Prostate gland (tissue), 2 donors: ENCODE data around the gene ERG28. TPM values are rescaled to one million over a fixed set of nuclear protein-coding genes. Genes with fewer than 3 reads are reported as not detected.

ENCODE experiments used
- DNase-seq: peaks from one replicate; pipeline ENCODE4 v3.0.0-alpha.2; 2019; ENCODE audit warnings: low spot score
- H3K27ac ChIP-seq, 2 donors: fragments of 200-600 bp; sonication (generic); 2 replicates each; pipeline ENCODE4 v1.5.1; 2017 to 2019
- H3K27me3 ChIP-seq: fragments of 200-600 bp; sonication (generic); replicated peaks from 2 replicates; pipeline ENCODE4 v1.5.1; 2019; ENCODE audit not compliant: insufficient read depth
- H3K36me3 ChIP-seq, 2 donors: fragments of 200-600 bp; sonication (generic); 1 replicate in 1 of 2; 2 replicates in 1 of 2; pipeline versions ENCODE4 v1.5.1 to v1.8.1; 2017 to 2019
- H3K4me1 ChIP-seq: fragments of 200-600 bp; sonication (generic); replicated peaks from 2 replicates; pipeline ENCODE4 v1.5.1; 2019
- H3K4me3 ChIP-seq, 2 donors: fragments of 200-600 bp; sonication (generic); 2 replicates each; pipeline ENCODE4 v1.5.1; 2017 to 2019
- H3K9me3 ChIP-seq: fragments of 200-600 bp; sonication (generic); 2 replicates; pipeline ENCODE4 v1.5.1; 2017
- CTCF ChIP-seq, 4 experiments: fragments of 200-600 bp in 2 of 4; fragments of 450-650 bp in 2 of 4; sonication (generic) in 2 of 4; IDR thresholded peaks; 1 replicate in 3 of 4; 2 replicates in 1 of 4; pipeline ENCODE4 v1.5.1; 2016 to 2019; ENCODE audit warnings: antibody characterized with exemption in 4 of 4, mild to moderate bottlenecking in 2 of 4, moderate library complexity in 2 of 4
- POLR2A ChIP-seq: fragments of 450-650 bp; IDR thresholded peaks from one replicate; pipeline ENCODE4 v1.6.1; 2016; ENCODE audit warnings: antibody characterized with exemption, mild to moderate bottlenecking
- POLR2AphosphoS5 ChIP-seq: sonication (generic); formaldehyde crosslinking; IDR thresholded peaks from one replicate; pipeline ENCODE4 v1.6.1; 2017; ENCODE audit warnings: antibody characterized with exemption
- WGBS: methylation state at CpG from one replicate; pipeline ENCODE4 v1.1.5; 2018; 5-methylcytosine and 5-hydroxymethylcytosine counted together
- intact Hi-C: fragments of 100-400 bp; cut with DNase I; formaldehyde crosslinking; loops from one replicate; pipeline ENCODE4 v1.14.2; 2022
- total RNA-seq, 2 donors: library from RNA; depleted of rRNA; stranded (reverse); fragments of >200 nt; gene quantifications; one replicate each; pipeline ENCODE4 v1.1.0, GENCODE V29; 2016

ERG28 gene, protein sequence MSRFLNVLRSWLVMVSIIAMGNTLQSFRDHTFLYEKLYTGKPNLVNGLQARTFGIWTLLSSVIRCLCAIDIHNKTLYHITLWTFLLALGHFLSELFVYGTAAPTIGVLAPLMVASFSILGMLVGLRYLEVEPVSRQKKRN
- total RNA-seq: 10 to 100 TPM; 16.7 to 54.6 TPM

GRCh38 chr14:75660630-75661498 is at the start of gene ERG28, which contains the start of gene TTLL5:
Gene ERG28 (minus strand): TSS chr14:75660876. CDS start chr14:75657502, 3,374 bp downstream.
Gene TTLL5 (plus strand): TSS chr14:75661246. CDS start chr14:75663150, 1,904 bp downstream.
- WGBS: under 1% methylated on average over 60 of the region's 60 CpGs

DNA sequence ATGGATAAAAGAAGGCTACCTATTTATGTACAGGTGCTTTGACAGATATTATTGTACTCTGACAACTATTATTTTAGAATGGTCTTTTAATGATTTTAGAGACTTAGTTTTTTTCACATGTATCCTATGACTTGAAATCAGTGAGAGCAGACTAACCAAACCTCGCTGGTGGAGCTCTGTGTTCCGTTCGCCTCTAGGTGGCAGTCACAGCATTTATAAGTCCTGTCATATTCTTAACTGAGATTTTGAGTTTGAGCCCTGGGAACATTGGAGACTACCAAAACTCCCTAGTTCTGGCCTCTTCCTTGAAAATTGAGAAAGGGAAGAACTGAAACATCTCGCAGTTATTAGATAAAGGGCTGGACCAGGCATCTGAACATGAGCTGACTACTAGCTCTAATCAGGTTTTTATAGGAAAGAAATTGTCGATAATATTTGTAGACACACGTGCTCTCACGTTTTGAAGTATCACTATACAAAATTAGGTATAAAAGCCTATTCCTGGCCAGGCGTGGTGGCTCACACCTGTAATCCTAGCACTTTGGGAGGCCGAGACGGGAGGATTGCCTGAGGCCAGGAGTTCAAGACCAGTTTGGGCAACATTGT is 48.6 kb upstream of the ERG28 start:
- intact Hi-C loops: loop anchor here (10.0 kb wide), 1 partner anchor 195 kb away; no protein-coding TSS in a partner anchor
- 49% methylated on average over 10 of the region's 10 CpGs for WGBS
- H3K27me3 ChIP-seq: no peaks in the 10 kb centered on the region
- peak; percentile 54 for TF ChIP-seq POLR2AphosphoS5
- peak; percentile 45 to 84 (median 80) for TF ChIP-seq CTCF (IDR thresholded peaks at IDR 0.05)
- no peak for TF ChIP-seq POLR2A
- no peak overlapping the region for H3K27ac ChIP-seq
- DNase-seq: peak; percentile 83
- no peaks in the 10 kb centered on the region for H3K36me3 ChIP-seq
- H3K4me1 ChIP-seq: peaks cover 3% of the 10 kb centered on the region
- H3K9me3 ChIP-seq: no peaks in the 10 kb centered on the region
- no peak overlapping the region for H3K4me3 ChIP-seq

More at GRCh38 chr14:75660630-75661498, at the start of gene ERG28, which contains the start of gene TTLL5:
- peak within 1 kb of the TSS; percentile 56 to 88 for H3K4me3 ChIP-seq
- TF ChIP-seq POLR2A: peak; percentile 88
- peak in 1 of 4 experiments; percentile 5 for TF ChIP-seq CTCF (IDR thresholded peaks at IDR 0.05)
- peak; percentile 93 for TF ChIP-seq POLR2AphosphoS5
- no peaks in the 10 kb centered on the region for H3K27me3 ChIP-seq
- peak within 1 kb of the TSS; percentile 69 to 85 for H3K27ac ChIP-seq
- H3K36me3 ChIP-seq: no peaks in the 10 kb centered on the region
- no peaks in the 10 kb centered on the region for H3K9me3 ChIP-seq
- H3K4me1 ChIP-seq: no peaks in the 10 kb centered on the region
- DNase-seq: peak; percentile 98
- intact Hi-C loops: no loop called here

DNA sequence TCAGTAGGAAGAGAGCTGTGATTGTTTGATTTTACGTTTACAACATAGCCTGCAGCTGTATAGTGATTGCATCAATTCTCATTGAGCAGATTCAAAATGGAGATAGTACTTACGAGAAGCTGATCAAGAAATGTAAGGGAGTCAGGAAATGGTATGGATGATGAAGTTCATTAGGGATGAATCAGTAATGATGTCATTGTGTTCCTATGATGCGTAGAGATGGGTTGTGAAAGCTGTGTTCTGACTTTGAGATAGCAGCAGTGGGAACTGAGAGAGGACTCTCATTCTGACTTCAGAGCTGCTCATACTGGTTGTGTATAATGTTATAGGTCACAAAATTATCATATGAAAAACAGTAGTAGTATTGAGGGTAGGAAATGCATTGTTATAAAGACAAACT is 44.3 kb upstream of the ERG28 start:
- 81% methylated on average over 3 of the region's 3 CpGs for WGBS
- Histone ChIP-seq H3K4me1 (no peaks in the 10 kb centered on the region), H3K4me3 (no peak overlapping the region), H3K36me3 (no peaks in the 10 kb centered on the region), H3K9me3 (no peaks in the 10 kb centered on the region), H3K27ac (no peak overlapping the region), H3K27me3 (no peaks in the 10 kb centered on the region)
- intact Hi-C loops: loop anchor here (10.0 kb wide), 1 partner anchor 200 kb away; no protein-coding TSS in a partner anchor
- no peak for DNase-seq
- TF ChIP-seq CTCF (IDR thresholded peaks at IDR 0.05) (no peak), POLR2AphosphoS5 (no peak), POLR2A (no peak)

DNA sequence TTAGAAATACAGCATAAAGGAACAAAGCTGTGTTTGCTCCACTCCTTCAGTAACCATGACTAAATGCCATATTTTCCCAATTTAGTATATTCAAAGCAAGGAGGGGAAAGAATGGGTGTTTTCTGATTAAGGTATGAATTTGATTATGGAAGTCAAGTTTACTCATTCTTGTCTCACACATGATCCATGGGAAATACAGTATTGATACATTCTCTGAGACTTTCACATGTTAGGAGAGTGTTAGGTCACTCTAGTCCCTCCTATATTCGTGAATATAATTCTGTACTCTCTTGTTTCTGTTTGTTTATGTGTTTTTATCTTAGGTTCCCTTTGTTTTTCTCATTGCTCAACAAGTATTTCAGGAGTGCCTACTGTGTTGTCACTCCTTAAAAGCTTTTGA is 42.8 kb upstream of the ERG28 start:
- intact Hi-C loops: loop anchor here (10.0 kb wide), 1 partner anchor 201 kb away; no protein-coding TSS in a partner anchor
- Histone ChIP-seq H3K4me3 (no peak overlapping the region), H3K27ac (no peak overlapping the region), H3K9me3 (no peaks in the 10 kb centered on the region), H3K36me3 (no peaks in the 10 kb centered on the region), H3K27me3 (no peaks in the 10 kb centered on the region), H3K4me1 (no peaks in the 10 kb centered on the region)
- 72% methylated on average over 1 of the region's 1 CpG for WGBS
- no peak for DNase-seq
- TF ChIP-seq POLR2A (no peak), CTCF (IDR thresholded peaks at IDR 0.05) (no peak), POLR2AphosphoS5 (no peak)
